Measurements from ENCODE around the gene OR4X2. TPM values are rescaled to one million over a fixed set of nuclear protein-coding genes. Genes with fewer than 3 reads are reported as not detected.
"Not testable (repeated sequence)": the region's sequence is repeated elsewhere in the genome, so short reads cannot be mapped to it uniquely, and the experiment has no call there.

Gene OR4X2, protein sequence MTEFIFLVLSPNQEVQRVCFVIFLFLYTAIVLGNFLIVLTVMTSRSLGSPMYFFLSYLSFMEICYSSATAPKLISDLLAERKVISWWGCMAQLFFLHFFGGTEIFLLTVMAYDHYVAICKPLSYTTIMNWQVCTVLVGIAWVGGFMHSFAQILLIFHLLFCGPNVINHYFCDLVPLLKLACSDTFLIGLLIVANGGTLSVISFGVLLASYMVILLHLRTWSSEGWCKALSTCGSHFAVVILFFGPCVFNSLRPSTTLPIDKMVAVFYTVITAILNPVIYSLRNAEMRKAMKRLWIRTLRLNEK
- not detected for total RNA-seq
- polyA plus RNA-seq: not detected
- total RNA-seq: not detected

DNA sequence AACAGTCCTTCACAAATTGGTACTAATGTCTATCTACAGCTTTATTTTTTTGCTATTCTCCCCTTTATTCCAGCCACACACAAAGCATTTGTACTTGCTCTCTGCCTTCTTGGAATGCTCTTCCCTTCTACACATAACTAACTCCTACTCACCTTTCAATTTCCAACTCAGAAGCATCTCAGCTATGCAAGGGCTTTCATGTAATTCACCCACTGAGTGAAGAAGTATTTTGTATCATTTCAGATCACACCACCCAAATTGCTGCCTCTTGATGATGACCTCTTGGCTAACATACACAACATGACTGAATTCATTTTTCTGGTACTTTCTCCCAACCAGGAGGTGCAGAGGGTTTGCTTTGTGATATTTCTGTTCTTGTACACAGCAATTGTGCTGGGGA, at the start of gene OR4X2:
TSS of gene OR4X2 (plus strand) at position 301 of the 400 bp plus-strand sequence. CDS start at position 301, 0 bp downstream.
- intact Hi-C loops (cut with micrococcal nuclease): no loop called here
- H3K4me1 ChIP-seq (ENCODE audit: control insufficient read depth in 2 of 2, insufficient read depth in 2 of 2, low read length in 2 of 2): no peaks in the 10 kb centered on the region
- CTCF ChIA-PET: no interaction called here
- DNase-seq: no peak
- Mint-ChIP-seq H3K36me3 (peaks cover 0 to 4% (median 0%) of the 10 kb centered on the region in 5 donors), H3K4me3 (no peak within 1 kb of the TSS), H3K4me1 (peaks cover 0 to 4% (median 0%) of the 10 kb centered on the region in 7 donors), H3K9me3 (peaks cover 0 to 13% (median 7%) of the 10 kb centered on the region in 11 donors), H3K27ac (no peak within 1 kb of the TSS), H3K27me3 (peaks cover 2 to 44% (median 33%) of the 10 kb centered on the region in 5 donors)
- no peaks in the 10 kb centered on the region for H3K27me3 ChIP-seq (ENCODE audit: control insufficient read depth in 2 of 2, insufficient read depth in 2 of 2, low read length in 2 of 2)
- no peak within 1 kb of the TSS for H3K4me3 ChIP-seq (ENCODE audit: low read length)
- H3K27ac ChIP-seq (ENCODE audit: low read depth, low read length): no peak within 1 kb of the TSS
- POLR2A ChIA-PET: no interaction called here
- peaks cover 0 to 5% (median 4%) of the 10 kb centered on the region in 3 experiments for H3K9me3 ChIP-seq (ENCODE audit: control insufficient read depth in 2 of 3, low read length in 3 of 3)
- ATAC-seq: no peak
- H3K36me3 ChIP-seq (ENCODE audit: control insufficient read depth in 2 of 3, insufficient read depth in 3 of 3, low read length in 3 of 3): no peaks in the 10 kb centered on the region

DNA sequence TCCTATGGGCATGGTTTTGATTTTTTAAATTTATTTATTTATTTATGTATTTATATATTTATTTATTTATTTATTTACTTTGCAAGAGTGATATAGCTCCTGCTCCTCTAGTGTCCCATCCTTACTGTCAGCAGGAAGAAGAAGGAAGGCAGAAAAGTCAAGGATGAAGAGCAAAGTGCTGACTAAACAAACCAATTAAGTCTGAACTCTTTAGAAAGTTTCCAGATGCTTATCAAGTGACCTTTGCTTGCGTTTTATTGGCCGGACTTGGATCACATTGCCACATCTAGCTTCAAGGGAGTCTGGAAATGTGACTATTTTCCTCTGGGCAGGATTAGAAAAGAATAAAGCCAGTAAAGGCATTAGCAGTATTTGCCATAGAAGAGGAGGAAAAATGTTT, 37.0 kb upstream of the OR4X2 start:
- no peak overlapping the region for H3K27ac ChIP-seq (ENCODE audit: low read depth, low read length)
- Mint-ChIP-seq H3K9me3 (peaks cover 0 to 2% (median 0%) of the 10 kb centered on the region in 11 donors), H3K4me1 (no peaks in the 10 kb centered on the region), H3K27ac (no peak overlapping the region), H3K4me3 (no peak overlapping the region), H3K27me3 (peaks cover 5 to 50% (median 24%) of the 10 kb centered on the region in 5 donors), H3K36me3 (peaks cover 0 to 2% (median 0%) of the 10 kb centered on the region in 5 donors)
- ChIA-PET POLR2A (interaction anchor here (0.5 kb wide), 1 partner anchor 73 kb away, joined by 4 read pairs; no protein-coding TSS in a partner anchor), CTCF (no interaction called here)
- ATAC-seq (no peak), DNase-seq (no peak)
- H3K27me3 ChIP-seq (ENCODE audit: control insufficient read depth in 2 of 2, insufficient read depth in 2 of 2, low read length in 2 of 2): peaks cover 0 to 5% of the 10 kb centered on the region in 2 donors
- H3K4me1 ChIP-seq (ENCODE audit: control insufficient read depth in 2 of 2, insufficient read depth in 2 of 2, low read length in 2 of 2): no peaks in the 10 kb centered on the region
- no peaks in the 10 kb centered on the region for H3K9me3 ChIP-seq (ENCODE audit: control insufficient read depth in 2 of 3, low read length in 3 of 3)
- no peak overlapping the region for H3K4me3 ChIP-seq (ENCODE audit: low read length)
- intact Hi-C loops (cut with micrococcal nuclease): no loop called here
- no peaks in the 10 kb centered on the region for H3K36me3 ChIP-seq (ENCODE audit: control insufficient read depth in 2 of 3, insufficient read depth in 3 of 3, low read length in 3 of 3)

DNA sequence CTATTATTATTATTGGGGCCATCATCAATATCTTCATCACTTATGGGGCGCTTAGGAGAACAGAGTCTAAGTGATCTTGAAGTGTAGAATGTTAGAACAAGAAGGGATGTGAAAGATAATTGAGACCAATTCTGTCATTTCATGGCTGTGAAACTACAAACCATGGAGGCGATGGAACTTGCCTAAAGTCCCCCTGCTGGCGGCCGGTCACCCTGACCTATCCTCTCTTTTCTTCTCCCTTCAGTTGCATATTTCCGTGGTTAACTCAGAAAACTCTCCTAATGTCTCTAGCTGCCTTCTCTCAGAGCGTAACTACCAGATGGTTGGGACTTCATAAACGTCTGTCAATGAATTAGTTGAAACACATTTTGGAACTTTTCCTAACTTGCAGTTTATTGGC, 34.9 kb upstream of the OR4X2 start:
- Mint-ChIP-seq H3K27me3 (peaks cover 5 to 36% (median 24%) of the 10 kb centered on the region in 5 donors), H3K4me1 (peaks cover 0 to under 1% (median 0%) of the 10 kb centered on the region in 7 donors), H3K4me3 (no peak overlapping the region), H3K9me3 (no peaks in the 10 kb centered on the region), H3K27ac (no peak overlapping the region), H3K36me3 (peaks cover 0 to 1% (median 0%) of the 10 kb centered on the region in 5 donors)
- intact Hi-C loops (cut with micrococcal nuclease): no loop called here
- no peaks in the 10 kb centered on the region for H3K36me3 ChIP-seq (ENCODE audit: control insufficient read depth in 2 of 3, insufficient read depth in 3 of 3, low read length in 3 of 3)
- DNase-seq (no peak), ATAC-seq (no peak)
- no peaks in the 10 kb centered on the region for H3K4me1 ChIP-seq (ENCODE audit: control insufficient read depth in 2 of 2, insufficient read depth in 2 of 2, low read length in 2 of 2)
- no peak overlapping the region for H3K27ac ChIP-seq (ENCODE audit: low read depth, low read length)
- H3K9me3 ChIP-seq (ENCODE audit: control insufficient read depth in 2 of 3, low read length in 3 of 3): no peaks in the 10 kb centered on the region
- peaks cover 0 to 5% of the 10 kb centered on the region in 2 donors for H3K27me3 ChIP-seq (ENCODE audit: control insufficient read depth in 2 of 2, insufficient read depth in 2 of 2, low read length in 2 of 2)
- ChIA-PET POLR2A (no interaction called here), CTCF (no interaction called here)
- no peak overlapping the region for H3K4me3 ChIP-seq (ENCODE audit: low read length)

DNA sequence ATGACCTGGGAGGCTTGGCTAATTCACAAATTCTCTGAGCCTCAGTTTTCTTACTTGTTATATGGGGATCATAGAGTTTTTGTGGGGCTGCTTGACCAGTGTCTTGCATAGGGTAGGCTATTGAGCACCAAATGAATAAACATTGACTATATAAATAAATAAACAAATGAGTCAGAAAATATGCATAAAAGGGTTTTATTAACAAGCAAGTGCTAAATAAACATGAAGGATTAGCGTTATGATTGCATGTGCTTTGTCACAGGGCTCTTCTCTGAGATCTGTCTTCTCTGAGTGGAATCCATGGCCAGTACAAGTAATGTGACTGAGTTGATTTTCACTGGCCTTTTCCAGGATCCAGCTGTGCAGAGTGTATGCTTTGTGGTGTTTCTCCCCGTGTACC, 28.4 kb upstream of the OR4X2 start, which contains the start of gene OR4B1:
TSS of gene OR4B1 (plus strand) at position 301 of the 400 bp plus-strand sequence. CDS start at position 301, 0 bp downstream.
- Mint-ChIP-seq H3K27me3 (peaks cover 0 to 16% (median 7%) of the 10 kb centered on the region in 5 donors), H3K27ac (no peak within 1 kb of the TSS), H3K9me3 (peaks cover 0 to 2% (median 0%) of the 10 kb centered on the region in 11 donors), H3K36me3 (peaks cover 0 to 3% (median 0%) of the 10 kb centered on the region in 5 donors), H3K4me3 (no peak within 1 kb of the TSS), H3K4me1 (peaks cover 0 to 3% (median 0%) of the 10 kb centered on the region in 7 donors)
- Histone ChIP-seq H3K27ac (ENCODE audit: low read depth, low read length) (no peak within 1 kb of the TSS), H3K4me3 (ENCODE audit: low read length) (no peak within 1 kb of the TSS), H3K9me3 (ENCODE audit: control insufficient read depth in 2 of 3, low read length in 3 of 3) (no peaks in the 10 kb centered on the region), H3K4me1 (ENCODE audit: control insufficient read depth in 2 of 2, insufficient read depth in 2 of 2, low read length in 2 of 2) (no peaks in the 10 kb centered on the region), H3K27me3 (ENCODE audit: control insufficient read depth in 2 of 2, insufficient read depth in 2 of 2, low read length in 2 of 2) (no peaks in the 10 kb centered on the region), H3K36me3 (ENCODE audit: control insufficient read depth in 2 of 3, insufficient read depth in 3 of 3, low read length in 3 of 3) (no peaks in the 10 kb centered on the region)
- ChIA-PET POLR2A (no interaction called here), CTCF (no interaction called here)
- ATAC-seq: no peak
- DNase-seq: no peak
- intact Hi-C loops (cut with micrococcal nuclease): no loop called here

DNA sequence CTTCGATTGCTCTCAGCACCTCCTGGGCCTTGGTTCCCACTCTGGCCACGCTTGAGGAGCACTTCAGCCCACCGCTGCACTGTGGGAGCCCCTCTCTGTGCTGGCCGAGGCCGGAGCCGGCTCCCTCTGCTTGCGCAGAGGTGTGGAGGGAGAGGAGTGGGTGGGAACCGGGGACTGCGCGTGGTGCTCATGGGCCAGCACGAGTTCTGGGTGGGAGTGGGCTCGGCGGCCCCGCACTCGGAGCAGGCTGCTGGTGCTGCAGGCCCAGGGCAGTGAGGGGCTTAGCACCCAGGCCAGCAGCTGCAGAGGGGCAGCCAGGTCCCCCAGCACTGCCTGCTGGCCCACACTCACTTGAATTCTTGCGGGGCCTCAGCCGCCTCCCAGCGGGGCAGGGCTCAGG, 16.1 kb upstream of the OR4X2 start:
- Histone ChIP-seq H3K27me3 (ENCODE audit: control insufficient read depth in 2 of 2, insufficient read depth in 2 of 2, low read length in 2 of 2) (no peaks in the 10 kb centered on the region), H3K27ac (ENCODE audit: low read depth, low read length) (no peak overlapping the region), H3K4me3 (ENCODE audit: low read length) (no peak overlapping the region), H3K9me3 (ENCODE audit: control insufficient read depth in 2 of 3, low read length in 3 of 3) (no peaks in the 10 kb centered on the region), H3K36me3 (ENCODE audit: control insufficient read depth in 2 of 3, insufficient read depth in 3 of 3, low read length in 3 of 3) (no peaks in the 10 kb centered on the region), H3K4me1 (ENCODE audit: control insufficient read depth in 2 of 2, insufficient read depth in 2 of 2, low read length in 2 of 2) (no peaks in the 10 kb centered on the region)
- intact Hi-C loops (cut with micrococcal nuclease): no loop called here
- DNase-seq (no peak), ATAC-seq (no peak)
- H3K4me1 Mint-ChIP-seq: no peaks in the 10 kb centered on the region
- peaks cover 0 to 17% (median 6%) of the 10 kb centered on the region in 11 donors for H3K9me3 Mint-ChIP-seq
- peaks cover 5 to 26% (median 9%) of the 10 kb centered on the region in 5 donors for H3K27me3 Mint-ChIP-seq
- ChIA-PET CTCF (no interaction called here), POLR2A (no interaction called here)
- H3K27ac Mint-ChIP-seq: no peak overlapping the region
- H3K36me3 Mint-ChIP-seq: peaks cover 0 to 5% (median 0%) of the 10 kb centered on the region in 5 donors
- no peak overlapping the region for H3K4me3 Mint-ChIP-seq

DNA sequence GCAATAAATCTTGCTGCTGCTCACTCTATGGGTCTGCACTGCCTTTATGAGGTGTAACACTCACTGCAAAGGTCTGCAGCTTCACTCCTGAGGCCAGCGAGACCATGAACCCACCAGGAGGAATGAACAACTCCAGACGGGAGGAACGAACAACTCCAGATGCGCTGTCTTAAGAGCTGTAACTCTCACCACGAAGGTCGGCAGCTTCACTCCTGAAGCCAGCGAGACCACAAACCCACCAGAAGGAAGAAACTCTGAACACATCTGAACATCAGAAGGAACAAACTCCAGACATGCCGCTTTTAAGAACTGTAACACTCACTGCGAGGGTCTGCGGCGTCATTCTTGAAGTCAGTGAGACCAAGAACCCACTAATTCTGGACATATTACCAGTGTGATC, 14.8 kb upstream of the OR4X2 start:
- intact Hi-C loops (cut with micrococcal nuclease); H3K36me3 ChIP-seq (ENCODE audit: control insufficient read depth in 2 of 3, insufficient read depth in 3 of 3, low read length in 3 of 3); ATAC-seq; H3K27ac Mint-ChIP-seq; H3K36me3 Mint-ChIP-seq; H3K27ac ChIP-seq (ENCODE audit: low read depth, low read length); CTCF ChIA-PET; H3K4me3 ChIP-seq (ENCODE audit: low read length); H3K27me3 ChIP-seq (ENCODE audit: control insufficient read depth in 2 of 2, insufficient read depth in 2 of 2, low read length in 2 of 2); H3K4me1 ChIP-seq (ENCODE audit: control insufficient read depth in 2 of 2, insufficient read depth in 2 of 2, low read length in 2 of 2); H3K9me3 ChIP-seq (ENCODE audit: control insufficient read depth in 2 of 3, low read length in 3 of 3); POLR2A ChIA-PET; H3K4me1 Mint-ChIP-seq; DNase-seq; H3K4me3 Mint-ChIP-seq: not testable (repeated sequence)
- H3K27me3 Mint-ChIP-seq: peaks cover 5 to 34% (median 11%) of the 10 kb centered on the region in 5 donors
- peaks cover 0 to 17% (median 6%) of the 10 kb centered on the region in 11 donors for H3K9me3 Mint-ChIP-seq

DNA sequence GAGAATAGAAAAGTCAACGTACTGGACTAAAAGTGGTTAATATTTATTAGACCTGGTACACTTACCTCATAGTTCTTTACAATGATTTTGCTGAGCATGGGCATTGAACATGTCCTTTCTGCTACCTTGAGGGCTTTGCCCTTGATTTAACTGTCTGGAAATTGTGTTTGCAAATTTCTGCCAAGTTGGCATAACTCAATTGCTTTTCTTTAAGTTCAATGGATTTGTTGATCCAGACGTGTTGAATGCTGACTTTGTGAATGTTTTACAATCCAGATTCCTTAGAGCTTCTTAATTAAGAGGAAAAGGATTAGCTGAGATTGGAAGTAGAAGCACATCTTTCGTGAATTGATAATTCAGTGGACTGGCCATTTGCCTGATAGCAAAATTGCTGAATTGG, 7.2 kb upstream of the OR4X2 start:
- Histone ChIP-seq H3K4me3 (ENCODE audit: low read length) (no peak overlapping the region), H3K36me3 (ENCODE audit: control insufficient read depth in 2 of 3, insufficient read depth in 3 of 3, low read length in 3 of 3) (no peaks in the 10 kb centered on the region), H3K9me3 (ENCODE audit: control insufficient read depth in 2 of 3, low read length in 3 of 3) (no peaks in the 10 kb centered on the region), H3K27ac (ENCODE audit: low read depth, low read length) (no peak overlapping the region), H3K4me1 (ENCODE audit: control insufficient read depth in 2 of 2, insufficient read depth in 2 of 2, low read length in 2 of 2) (no peaks in the 10 kb centered on the region), H3K27me3 (ENCODE audit: control insufficient read depth in 2 of 2, insufficient read depth in 2 of 2, low read length in 2 of 2) (no peaks in the 10 kb centered on the region)
- intact Hi-C loops (cut with micrococcal nuclease): no loop called here
- no peak overlapping the region for H3K27ac Mint-ChIP-seq
- ChIA-PET CTCF (no interaction called here), POLR2A (no interaction called here)
- H3K4me3 Mint-ChIP-seq: no peak overlapping the region
- ATAC-seq (no peak), DNase-seq (no peak)
- no peaks in the 10 kb centered on the region for H3K4me1 Mint-ChIP-seq
- no peaks in the 10 kb centered on the region for H3K36me3 Mint-ChIP-seq
- H3K27me3 Mint-ChIP-seq: peaks cover 13 to 55% (median 34%) of the 10 kb centered on the region in 5 donors
- peaks cover 0 to 15% (median 3%) of the 10 kb centered on the region in 11 donors for H3K9me3 Mint-ChIP-seq

Measured in naive thymus-derived CD4-positive, alpha-beta T cell (primary cell).